Upper lobe of right lung (tissue), 1 donor: ENCODE data around the gene BLTP3A. TPM values are rescaled to one million over a fixed set of nuclear protein-coding genes. Genes with fewer than 3 reads are reported as not detected.

ENCODE experiments used
- ATAC-seq: fragments of 200-7000 bp; cut with Tn5 transposase; one replicate; pipeline ENCODE4 v1.9.1; 2020; ENCODE audit warnings: mild to moderate bottlenecking, moderate library complexity
- DNase-seq: peaks from one replicate; pipeline ENCODE4 v3.0.0-alpha.2; 2020
- H3K27ac ChIP-seq: fragments of 200-600 bp; one replicate; pipeline ENCODE4 v1.8.0; 2022
- H3K27me3 ChIP-seq: fragments of 200-600 bp; one replicate; pipeline ENCODE4 v1.8.0; 2022; ENCODE audit warnings: mild to moderate bottlenecking
- H3K36me3 ChIP-seq: fragments of 200-600 bp; one replicate; pipeline ENCODE4 v1.8.0; 2022
- H3K4me1 ChIP-seq: fragments of 200-600 bp; one replicate; pipeline ENCODE4 v1.8.0; 2022
- H3K4me3 ChIP-seq: fragments of 200-600 bp; one replicate; pipeline ENCODE4 v1.8.0; 2022; ENCODE audit warnings: mild to moderate bottlenecking
- H3K9me3 ChIP-seq: fragments of 200-600 bp; one replicate; pipeline ENCODE4 v1.8.0; 2022
- intact Hi-C: fragments of 100-400 bp; cut with DNase I; formaldehyde crosslinking; loops from one replicate; pipeline ENCODE4 v1.11.0; 2022
- total RNA-seq: library from RNA; stranded (reverse); fragmentation: NEBNext Ultra II Directional; extraction: Animal tissue kit (Norgen Biotek cat#: 25700); gene quantifications from one replicate; pipeline ENCODE4 v1.2.1, GENCODE V29; 2021
- TF ChIP-seq, protein P1 (sequence below): fragments of 200-600 bp; IDR thresholded peaks from one replicate; pipeline ENCODE4 v1.8.0; 2022; ENCODE audit warnings: antibody characterized with exemption
- donor health status: DM: no; HTN: yes; CAD: no; lungs with severe emphysema.

The BLTP3A gene
- total RNA-seq, 1 donor from 2014 or later = 12.9 TPM

DNA sequence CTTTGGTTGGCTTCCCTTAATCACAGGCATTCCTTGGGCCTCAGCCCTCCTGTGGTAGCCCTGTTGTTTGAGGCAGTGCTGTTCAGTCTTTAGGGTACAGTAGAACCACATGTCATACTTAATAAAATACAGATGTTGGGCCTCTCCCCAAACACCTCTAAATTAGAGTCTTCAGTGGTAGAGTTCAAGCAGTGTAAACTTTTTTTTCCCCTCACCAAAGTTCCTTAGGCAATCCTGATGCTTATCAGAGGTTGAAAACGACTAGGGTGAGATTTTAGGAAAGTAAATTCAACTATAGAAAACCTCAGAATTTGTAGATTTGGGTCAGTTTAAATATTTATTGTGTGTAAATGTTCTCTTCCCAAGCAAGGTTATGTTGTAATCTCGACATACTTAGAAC, 44.6 kb downstream of the BLTP3A start:
- no peaks in the 10 kb centered on the region for H3K9me3 ChIP-seq
- TF ChIP-seq, protein P1, sequence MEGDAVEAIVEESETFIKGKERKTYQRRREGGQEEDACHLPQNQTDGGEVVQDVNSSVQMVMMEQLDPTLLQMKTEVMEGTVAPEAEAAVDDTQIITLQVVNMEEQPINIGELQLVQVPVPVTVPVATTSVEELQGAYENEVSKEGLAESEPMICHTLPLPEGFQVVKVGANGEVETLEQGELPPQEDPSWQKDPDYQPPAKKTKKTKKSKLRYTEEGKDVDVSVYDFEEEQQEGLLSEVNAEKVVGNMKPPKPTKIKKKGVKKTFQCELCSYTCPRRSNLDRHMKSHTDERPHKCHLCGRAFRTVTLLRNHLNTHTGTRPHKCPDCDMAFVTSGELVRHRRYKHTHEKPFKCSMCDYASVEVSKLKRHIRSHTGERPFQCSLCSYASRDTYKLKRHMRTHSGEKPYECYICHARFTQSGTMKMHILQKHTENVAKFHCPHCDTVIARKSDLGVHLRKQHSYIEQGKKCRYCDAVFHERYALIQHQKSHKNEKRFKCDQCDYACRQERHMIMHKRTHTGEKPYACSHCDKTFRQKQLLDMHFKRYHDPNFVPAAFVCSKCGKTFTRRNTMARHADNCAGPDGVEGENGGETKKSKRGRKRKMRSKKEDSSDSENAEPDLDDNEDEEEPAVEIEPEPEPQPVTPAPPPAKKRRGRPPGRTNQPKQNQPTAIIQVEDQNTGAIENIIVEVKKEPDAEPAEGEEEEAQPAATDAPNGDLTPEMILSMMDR = no peak
- H3K4me3 ChIP-seq = no peak overlapping the region
- DNase-seq (no peak), ATAC-seq (no peak)
- H3K4me1 ChIP-seq = no peaks in the 10 kb centered on the region
- H3K27ac ChIP-seq = no peak overlapping the region
- H3K36me3 ChIP-seq = peaks cover 26% of the 10 kb centered on the region
- H3K27me3 ChIP-seq = no peaks in the 10 kb centered on the region
- intact Hi-C loops = no loop called here

DNA sequence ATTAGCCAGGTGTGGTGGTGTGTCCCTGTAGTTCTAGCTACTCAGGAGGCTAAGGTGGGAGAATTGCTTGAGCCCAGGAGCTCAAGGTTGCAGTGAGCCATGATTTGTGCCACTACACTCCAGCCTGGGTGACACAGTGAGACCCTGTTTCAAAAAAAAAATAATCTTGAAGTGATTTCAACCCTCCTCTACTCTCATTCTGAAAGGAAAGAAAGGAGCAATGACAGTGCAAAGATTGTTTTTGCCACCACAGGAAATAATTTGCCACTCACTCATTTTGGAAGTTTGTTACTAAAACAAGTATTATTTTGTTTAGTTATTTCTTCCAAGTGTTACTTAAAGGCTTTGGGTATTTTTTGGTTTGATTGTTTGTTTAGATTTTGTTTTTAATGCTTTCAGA, 45.6 kb downstream of the BLTP3A start:
- Histone ChIP-seq H3K9me3 (no peaks in the 10 kb centered on the region), H3K4me1 (no peaks in the 10 kb centered on the region), H3K4me3 (no peak overlapping the region), H3K27ac (no peak overlapping the region), H3K27me3 (no peaks in the 10 kb centered on the region), H3K36me3 (peaks cover 26% of the 10 kb centered on the region)
- no peak for DNase-seq
- intact Hi-C loops = no loop called here
- no peak for ATAC-seq
- TF ChIP-seq, protein P1 = no peak

DNA sequence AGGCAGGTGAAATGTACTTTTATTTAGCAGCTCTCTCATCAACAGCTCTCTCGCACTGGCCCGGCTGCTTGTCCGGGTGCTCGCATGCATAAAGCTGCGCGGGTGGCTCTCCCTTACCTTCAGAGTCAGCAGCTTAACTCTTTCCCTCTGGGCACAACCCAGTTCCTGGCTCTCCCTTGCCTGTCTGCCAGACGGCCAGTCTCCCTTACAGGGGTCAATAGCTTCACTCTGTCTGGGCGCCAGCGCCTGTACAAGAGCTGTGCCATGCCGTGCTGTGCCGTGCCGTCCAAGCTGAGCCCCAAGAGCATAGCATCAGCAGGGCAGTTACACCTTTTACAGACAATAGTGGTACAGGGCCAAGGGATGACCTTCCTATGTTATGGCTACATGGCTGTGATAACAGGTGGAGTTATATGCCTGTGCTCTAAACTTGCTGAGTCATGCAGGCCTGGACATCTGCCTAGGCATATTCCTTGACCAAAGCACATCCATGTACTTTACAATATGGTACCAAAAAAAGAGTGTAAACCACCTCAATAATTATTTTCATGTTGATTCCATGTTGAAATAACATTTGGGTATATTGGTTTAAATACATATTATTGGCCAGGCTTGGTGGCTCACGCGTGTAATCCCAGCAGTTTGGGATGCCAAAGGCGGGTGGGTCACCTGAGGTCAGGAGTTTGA, 47.9 kb downstream of the BLTP3A start:
- H3K4me1 ChIP-seq = no peaks in the 10 kb centered on the region
- H3K4me3 ChIP-seq = no peak overlapping the region
- ATAC-seq = no peak
- no peak overlapping the region for H3K27ac ChIP-seq
- no peaks in the 10 kb centered on the region for H3K9me3 ChIP-seq
- no peak for DNase-seq
- TF ChIP-seq, protein P1 = no peak
- H3K27me3 ChIP-seq = no peaks in the 10 kb centered on the region
- H3K36me3 ChIP-seq = peaks cover 18% of the 10 kb centered on the region
- intact Hi-C loops = no loop called here

Other genes with a start within 250 kb of the BLTP3A start
- 1.3 TPM for gene SPDEF, start 235.8 kb upstream of the BLTP3A start, total RNA-seq
- 101 TPM for gene ILRUN, start 95.3 kb upstream of the BLTP3A start, total RNA-seq
- gene SNRPC, start 34.6 kb upstream of the BLTP3A start, total RNA-seq = 53.5 TPM
- 18.1 TPM for gene TAF11, start 96.0 kb downstream of the BLTP3A start, total RNA-seq
- 59.0 TPM for gene ANKS1A, start 97.2 kb downstream of the BLTP3A start, total RNA-seq